GM19438 (cell line): Measurements from ENCODE around the gene FGFR3.

Experiments
- ATAC-seq: cut with Tn5 transposase; IDR thresholded peaks from one replicate; pipeline ENCODE4 v1.9.1; 2021; ENCODE audit warnings: low read depth; ENCODE audit not compliant: unreplicated experiment

The FGFR3 gene

GRCh38 chr4:1799387-1800375, 6.6 kb downstream of the FGFR3 start:
- no peak for ATAC-seq

GRCh38 chr4:1800805-1801204, 7.7 kb downstream of the FGFR3 start:
- ATAC-seq: no peak

- no peak for ATAC-seq
Measured at GRCh38 chr4:1801286-1801958, 8.3 kb downstream of the FGFR3 start.

DNA sequence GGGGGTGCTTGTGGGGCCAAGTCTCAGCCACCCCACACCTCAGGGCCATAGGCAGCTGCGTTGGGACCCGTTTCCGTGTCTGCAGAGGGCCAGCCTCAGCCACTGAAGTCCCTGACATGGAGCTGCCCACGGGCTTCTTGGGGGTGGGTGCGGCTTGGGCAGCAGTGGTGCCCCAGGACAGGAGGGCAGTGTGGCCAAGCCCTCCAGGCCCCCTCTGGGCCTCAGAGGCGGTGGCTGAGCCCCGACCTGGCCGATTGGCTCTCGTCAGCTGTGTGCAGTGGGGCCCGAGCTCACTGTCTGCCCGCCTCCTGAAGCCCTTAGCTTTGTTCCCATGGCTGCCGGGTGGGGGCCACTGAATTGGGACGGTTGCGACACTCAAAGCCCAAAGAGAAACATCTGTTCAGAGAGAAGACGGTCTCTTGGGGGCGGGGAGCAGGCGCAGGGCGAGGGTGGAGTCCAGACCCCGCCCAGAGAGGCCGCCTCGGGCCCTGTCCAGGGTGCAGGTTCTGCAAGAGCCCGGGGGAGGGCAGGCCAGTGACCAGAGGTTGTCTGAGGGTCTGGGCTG, 9.1 kb downstream of the FGFR3 start:
- no peak for ATAC-seq

DNA sequence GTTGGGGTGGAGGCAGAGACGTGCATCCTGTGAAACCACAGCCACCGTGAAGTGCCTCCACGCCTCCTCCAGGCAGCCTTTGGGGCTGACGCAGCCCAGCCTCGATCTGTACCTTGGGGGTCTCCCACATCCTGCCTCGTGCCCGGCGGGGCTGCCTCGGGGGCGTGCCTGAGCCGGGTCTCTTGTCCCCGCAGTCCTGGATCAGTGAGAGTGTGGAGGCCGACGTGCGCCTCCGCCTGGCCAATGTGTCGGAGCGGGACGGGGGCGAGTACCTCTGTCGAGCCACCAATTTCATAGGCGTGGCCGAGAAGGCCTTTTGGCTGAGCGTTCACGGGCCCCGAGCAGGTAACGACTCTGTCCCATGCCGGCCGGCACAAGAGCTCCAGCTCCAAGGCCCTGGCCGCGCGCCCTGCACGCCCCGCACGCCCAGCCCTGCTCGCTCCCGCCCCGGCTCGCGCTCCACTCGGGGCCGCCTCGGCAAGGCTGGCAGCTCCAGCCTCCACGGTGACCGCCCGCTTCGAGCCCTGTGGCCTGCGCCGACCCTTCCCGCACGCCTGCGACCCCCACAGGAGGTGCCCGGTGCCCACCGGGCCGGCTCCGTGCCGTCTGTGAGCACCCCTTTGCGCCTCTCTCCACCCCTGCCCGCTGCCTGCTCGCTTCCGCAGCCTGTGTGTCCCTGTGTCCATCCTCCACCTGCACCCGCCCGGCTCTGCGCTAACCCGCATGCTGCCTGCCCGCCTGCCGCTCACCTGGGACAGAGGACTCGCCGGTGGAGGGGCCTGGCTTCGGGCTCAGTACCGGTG, 9.8 kb downstream of the FGFR3 start:
- no peak for ATAC-seq

DNA sequence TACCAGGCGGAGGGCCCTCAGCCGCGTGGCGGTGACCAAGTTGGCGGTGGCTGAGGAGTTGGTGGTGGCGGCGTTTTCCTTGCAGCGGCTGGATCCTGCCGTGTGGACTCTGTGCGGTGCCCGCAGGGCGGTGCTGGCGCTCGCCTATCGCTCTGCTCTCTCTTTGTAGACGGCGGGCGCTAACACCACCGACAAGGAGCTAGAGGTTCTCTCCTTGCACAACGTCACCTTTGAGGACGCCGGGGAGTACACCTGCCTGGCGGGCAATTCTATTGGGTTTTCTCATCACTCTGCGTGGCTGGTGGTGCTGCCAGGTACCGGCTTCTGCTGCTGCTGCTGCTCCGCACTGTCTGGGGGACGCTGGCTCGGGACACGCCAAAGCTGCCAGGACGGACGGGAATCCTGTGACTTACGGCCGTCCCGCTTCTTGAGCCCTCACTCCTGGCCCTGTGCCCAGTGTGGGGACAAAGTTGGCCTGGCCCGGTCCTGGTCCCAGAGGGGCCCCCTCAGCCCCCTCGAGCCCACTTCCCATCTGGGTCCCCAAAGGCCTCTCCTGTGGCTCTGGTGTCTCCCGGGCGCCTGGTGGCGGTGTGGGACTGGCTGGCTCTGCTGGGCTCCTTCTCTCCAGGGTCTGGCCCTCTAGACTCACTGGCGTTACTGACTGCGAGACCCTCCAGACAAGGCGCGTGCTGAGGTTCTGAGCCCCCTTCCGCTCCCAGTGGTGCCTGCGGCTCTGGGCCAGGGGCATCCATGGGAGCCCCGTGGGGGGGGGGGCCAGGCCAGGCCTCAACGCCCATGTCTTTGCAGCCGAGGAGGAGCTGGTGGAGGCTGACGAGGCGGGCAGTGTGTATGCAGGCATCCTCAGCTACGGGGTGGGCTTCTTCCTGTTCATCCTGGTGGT, 10.7 kb downstream of the FGFR3 start:
- ATAC-seq: no peak

DNA sequence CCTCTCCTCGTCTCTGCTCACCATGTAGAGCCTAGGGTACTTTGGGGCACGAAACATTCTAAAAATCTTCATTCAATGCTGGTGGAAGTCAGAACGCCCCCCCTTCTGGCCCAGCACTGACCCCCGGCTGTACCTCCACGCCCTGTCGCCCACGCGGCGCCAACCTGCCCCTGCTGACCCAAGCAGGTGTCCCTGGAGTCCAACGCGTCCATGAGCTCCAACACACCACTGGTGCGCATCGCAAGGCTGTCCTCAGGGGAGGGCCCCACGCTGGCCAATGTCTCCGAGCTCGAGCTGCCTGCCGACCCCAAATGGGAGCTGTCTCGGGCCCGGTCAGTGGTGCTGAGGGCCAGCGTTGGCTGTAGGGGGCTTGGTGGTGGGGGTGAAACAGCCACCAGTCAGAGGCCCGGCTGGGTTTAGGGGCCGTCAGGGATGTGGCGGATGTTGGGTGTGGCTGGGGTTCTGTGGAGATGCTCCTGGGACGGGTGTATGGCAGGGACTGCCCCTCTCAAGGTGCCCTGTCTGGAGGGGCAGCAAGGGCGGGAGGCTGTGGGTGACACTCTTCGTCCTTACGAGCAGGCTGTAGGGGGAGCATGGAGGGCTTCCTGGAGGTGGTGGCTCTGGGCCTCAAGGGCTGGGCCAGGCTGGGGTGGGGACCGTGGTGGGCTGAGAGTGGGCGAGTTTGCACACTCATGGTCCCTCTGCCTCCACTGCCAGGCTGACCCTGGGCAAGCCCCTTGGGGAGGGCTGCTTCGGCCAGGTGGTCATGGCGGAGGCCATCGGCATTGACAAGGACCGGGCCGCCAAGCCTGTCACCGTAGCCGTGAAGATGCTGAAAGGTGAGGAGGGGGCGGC, 11.8 kb downstream of the FGFR3 start:
- ATAC-seq: no peak

GRCh38 chr4:1805493-1806222, 12.6 kb downstream of the FGFR3 start:
- no peak for ATAC-seq

- no peak for ATAC-seq
Measured at GRCh38 chr4:1806223-1806564, 13.1 kb downstream of the FGFR3 start.

DNA sequence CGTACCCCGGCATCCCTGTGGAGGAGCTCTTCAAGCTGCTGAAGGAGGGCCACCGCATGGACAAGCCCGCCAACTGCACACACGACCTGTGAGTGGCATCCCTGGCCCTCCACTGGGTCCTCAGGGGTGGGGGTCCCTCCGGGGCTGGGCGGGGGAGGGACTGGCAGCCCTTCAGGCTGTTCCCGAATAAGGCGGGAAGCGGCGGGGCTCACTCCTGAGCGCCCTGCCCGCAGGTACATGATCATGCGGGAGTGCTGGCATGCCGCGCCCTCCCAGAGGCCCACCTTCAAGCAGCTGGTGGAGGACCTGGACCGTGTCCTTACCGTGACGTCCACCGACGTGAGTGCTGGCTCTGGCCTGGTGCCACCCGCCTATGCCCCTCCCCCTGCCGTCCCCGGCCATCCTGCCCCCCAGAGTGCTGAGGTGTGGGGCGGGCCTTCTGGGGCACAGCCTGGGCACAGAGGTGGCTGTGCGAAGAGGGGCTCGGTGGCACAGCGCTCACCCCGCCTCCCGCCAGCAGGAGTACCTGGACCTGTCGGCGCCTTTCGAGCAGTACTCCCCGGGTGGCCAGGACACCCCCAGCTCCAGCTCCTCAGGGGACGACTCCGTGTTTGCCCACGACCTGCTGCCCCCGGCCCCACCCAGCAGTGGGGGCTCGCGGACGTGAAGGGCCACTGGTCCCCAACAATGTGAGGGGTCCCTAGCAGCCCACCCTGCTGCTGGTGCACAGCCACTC, 13.7 kb downstream of the FGFR3 start:
- ATAC-seq: no peak

DNA sequence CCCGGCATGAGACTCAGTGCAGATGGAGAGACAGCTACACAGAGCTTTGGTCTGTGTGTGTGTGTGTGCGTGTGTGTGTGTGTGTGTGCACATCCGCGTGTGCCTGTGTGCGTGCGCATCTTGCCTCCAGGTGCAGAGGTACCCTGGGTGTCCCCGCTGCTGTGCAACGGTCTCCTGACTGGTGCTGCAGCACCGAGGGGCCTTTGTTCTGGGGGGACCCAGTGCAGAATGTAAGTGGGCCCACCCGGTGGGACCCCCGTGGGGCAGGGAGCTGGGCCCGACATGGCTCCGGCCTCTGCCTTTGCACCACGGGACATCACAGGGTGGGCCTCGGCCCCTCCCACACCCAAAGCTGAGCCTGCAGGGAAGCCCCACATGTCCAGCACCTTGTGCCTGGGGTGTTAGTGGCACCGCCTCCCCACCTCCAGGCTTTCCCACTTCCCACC, 14.3 kb downstream of the FGFR3 start:
- ATAC-seq: no peak

DNA sequence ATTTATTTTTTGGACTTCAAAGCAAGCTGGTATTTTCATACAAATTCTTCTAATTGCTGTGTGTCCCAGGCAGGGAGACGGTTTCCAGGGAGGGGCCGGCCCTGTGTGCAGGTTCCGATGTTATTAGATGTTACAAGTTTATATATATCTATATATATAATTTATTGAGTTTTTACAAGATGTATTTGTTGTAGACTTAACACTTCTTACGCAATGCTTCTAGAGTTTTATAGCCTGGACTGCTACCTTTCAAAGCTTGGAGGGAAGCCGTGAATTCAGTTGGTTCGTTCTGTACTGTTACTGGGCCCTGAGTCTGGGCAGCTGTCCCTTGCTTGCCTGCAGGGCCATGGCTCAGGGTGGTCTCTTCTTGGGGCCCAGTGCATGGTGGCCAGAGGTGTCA, 15.3 kb downstream of the FGFR3 start:
- ATAC-seq: no peak

DNA sequence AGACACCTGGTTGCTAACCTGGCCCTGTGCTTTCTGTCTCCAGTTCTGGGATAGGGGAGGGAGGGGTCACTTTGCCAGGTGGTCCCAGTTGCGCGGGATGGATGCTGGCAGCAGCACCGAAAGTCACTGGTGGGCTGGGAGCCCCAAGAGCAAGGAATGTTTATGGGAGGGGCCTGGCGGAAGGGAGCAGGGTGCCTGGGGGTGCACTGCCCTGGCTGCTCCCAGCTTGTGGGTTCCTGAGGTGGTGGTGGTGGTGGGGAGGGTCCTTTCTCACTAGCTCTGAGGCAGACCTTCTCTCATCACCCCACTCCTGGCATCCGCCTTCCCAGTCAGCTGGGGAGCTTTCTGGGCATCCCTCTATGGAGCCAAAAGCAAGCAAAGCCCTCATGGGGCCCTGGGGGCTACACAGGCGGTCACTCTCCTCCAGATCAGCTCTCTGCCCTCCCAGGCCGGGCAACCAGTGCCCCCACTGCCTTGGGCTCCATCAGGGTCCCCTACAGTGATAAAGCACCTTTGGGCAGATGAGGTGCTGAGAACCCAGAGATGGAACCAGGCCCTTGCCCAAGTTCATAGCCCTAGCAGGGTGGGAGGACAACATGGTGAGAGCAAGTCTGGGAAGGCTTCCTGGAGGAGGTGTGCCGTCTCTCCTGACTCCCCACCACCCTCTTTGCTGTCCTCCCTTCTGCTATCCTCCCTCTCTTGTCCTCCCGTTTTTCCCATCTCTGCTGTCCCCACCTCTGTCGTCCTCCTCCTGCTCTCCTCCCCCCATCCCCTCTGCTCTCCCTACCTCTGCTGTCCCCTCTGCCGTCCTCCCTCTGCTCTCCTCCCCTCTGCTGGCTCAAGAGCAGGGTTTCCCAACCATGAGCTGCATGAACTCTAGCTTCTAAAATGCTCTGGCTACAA, 16.0 kb downstream of the FGFR3 start:
- ATAC-seq: no peak

GRCh38 chr4:1809754-1810502, 16.8 kb downstream of the FGFR3 start:
- no peak for ATAC-seq

DNA sequence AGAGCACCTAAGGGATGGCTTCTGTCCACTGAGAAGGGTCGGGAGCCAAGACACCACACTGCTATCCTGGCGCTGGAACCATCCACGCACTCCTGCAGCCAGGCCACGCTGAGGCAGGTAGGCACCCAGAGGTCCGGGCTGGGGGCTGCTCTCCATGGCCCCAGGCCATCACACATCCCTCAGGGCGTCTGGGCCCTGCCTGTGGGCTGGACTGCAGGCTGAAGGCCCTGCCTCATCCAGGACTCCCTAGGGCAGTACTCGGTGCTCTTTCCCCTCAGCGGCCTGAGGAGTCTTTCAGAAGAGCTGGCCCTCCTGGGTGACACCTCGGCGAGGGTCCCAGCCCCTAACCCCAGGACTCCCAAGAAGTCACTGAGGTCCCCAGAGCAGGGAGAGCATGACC, 17.7 kb downstream of the FGFR3 start:
- no peak for ATAC-seq

DNA sequence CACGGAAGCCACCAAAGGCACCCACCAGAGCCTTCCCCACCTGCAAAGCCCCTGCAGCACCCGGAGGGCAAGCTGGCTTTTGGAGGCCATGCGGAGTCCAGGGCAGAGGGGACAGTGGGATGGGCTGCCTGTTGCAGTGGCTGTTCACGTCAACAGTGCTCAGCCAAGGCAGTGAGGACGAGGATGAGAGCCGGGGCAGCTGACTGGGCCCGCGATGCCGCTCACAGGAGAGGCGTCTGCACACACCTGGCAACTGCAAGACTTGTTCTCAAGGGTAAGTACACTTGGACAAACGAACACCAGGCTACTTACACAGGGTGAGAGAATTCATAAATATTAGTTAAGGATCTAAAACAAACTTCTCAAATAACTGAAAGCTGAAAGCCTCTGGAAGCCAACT, 19.6 kb downstream of the FGFR3 start:
- ATAC-seq: no peak
